ENCODE results near the gene SSBP1. TPM values are rescaled to one million over a fixed set of nuclear protein-coding genes. Genes with fewer than 3 reads are reported as not detected.

The SSBP1 gene
- total and polyA plus RNA-seq, 2 experiments from 2014 or later, result 283 to 1,006 TPM

- no peak for TF ChIP-seq REST (IDR thresholded peaks at IDR 0.05; ENCODE audit: unreplicated experiment)
- no peak for TF ChIP-seq POLR2AphosphoS5 (IDR thresholded peaks at IDR 0.05; ENCODE audit: low read depth)
Measured at GRCh38 chr7:141792526-141792925, 54.4 kb downstream of the SSBP1 start (continued).

Small RNAs within 50 kb of the gene (small RNA-seq; reads per million reads assigned to genes)
- not detected for gene RNU1-82P (ENCODE audit: low replicate concordance)

Other genes with a start within 250 kb of the SSBP1 start
- gene AGK, start 186.9 kb upstream of the SSBP1 start, total RNA-seq (2014; rRNA removed; shearing (Covaris generic)), result 36.6 and 37.9 TPM in 2 replicates
- gene AGK, start 186.9 kb upstream of the SSBP1 start, polyA plus RNA-seq (2016; fragmentation: Nextera tagmentation; extraction: Ambion mirVana), result 19.1 and 21.9 TPM in 2 replicates
- gene DENND11, start 36.2 kb upstream of the SSBP1 start, total RNA-seq (2014; rRNA removed; shearing (Covaris generic)), result 23.9 and 29.5 TPM in 2 replicates
- 4.9 and 5.1 TPM in 2 replicates for gene DENND11, start 36.2 kb upstream of the SSBP1 start, polyA plus RNA-seq (2016; fragmentation: Nextera tagmentation; extraction: Ambion mirVana)
- gene WEE2, start 30.0 kb upstream of the SSBP1 start, total RNA-seq (2014; rRNA removed; shearing (Covaris generic)), result 0.16 TPM in 1 of 2 replicates, not detected in the other
- not detected in 2 replicates for gene WEE2, start 30.0 kb upstream of the SSBP1 start, polyA plus RNA-seq (2016; fragmentation: Nextera tagmentation; extraction: Ambion mirVana)
- 3.9 and 6.9 TPM in 2 replicates for gene TAS2R3, start 25.7 kb downstream of the SSBP1 start, total RNA-seq (2014; rRNA removed; shearing (Covaris generic))
- not detected in 2 replicates for gene TAS2R3, start 25.7 kb downstream of the SSBP1 start, polyA plus RNA-seq (2016; fragmentation: Nextera tagmentation; extraction: Ambion mirVana)
- 3.3 and 4.2 TPM in 2 replicates for gene TAS2R4, start 38.3 kb downstream of the SSBP1 start, total RNA-seq (2014; rRNA removed; shearing (Covaris generic))
- 0.77 and 1.2 TPM in 2 replicates for gene TAS2R4, start 38.3 kb downstream of the SSBP1 start, polyA plus RNA-seq (2016; fragmentation: Nextera tagmentation; extraction: Ambion mirVana)
- gene TAS2R5, start 51.9 kb downstream of the SSBP1 start, total RNA-seq (2014; rRNA removed; shearing (Covaris generic)), result 5.1 and 5.8 TPM in 2 replicates
- 0.82 and 0.89 TPM in 2 replicates for gene TAS2R5, start 51.9 kb downstream of the SSBP1 start, polyA plus RNA-seq (2016; fragmentation: Nextera tagmentation; extraction: Ambion mirVana)
- gene PRSS37, start 103.1 kb downstream of the SSBP1 start, total RNA-seq (2014; rRNA removed; shearing (Covaris generic)), result not detected in 2 replicates
- gene PRSS37, start 103.1 kb downstream of the SSBP1 start, polyA plus RNA-seq (2016; fragmentation: Nextera tagmentation; extraction: Ambion mirVana), result 0.23 and 0.58 TPM in 2 replicates
- gene OR9A4, start 178.0 kb downstream of the SSBP1 start, total RNA-seq (2014; rRNA removed; shearing (Covaris generic)), result 1.6 TPM in 1 of 2 replicates, not detected in the other
- 0.14 TPM in 1 of 2 replicates, not detected in the other for gene OR9A4, start 178.0 kb downstream of the SSBP1 start, polyA plus RNA-seq (2016; fragmentation: Nextera tagmentation; extraction: Ambion mirVana)
- gene CLEC5A, start 208.6 kb downstream of the SSBP1 start, total RNA-seq (2014; rRNA removed; shearing (Covaris generic)), result not detected in 2 replicates
- not detected in 2 replicates for gene CLEC5A, start 208.6 kb downstream of the SSBP1 start, polyA plus RNA-seq (2016; fragmentation: Nextera tagmentation; extraction: Ambion mirVana)
- gene TAS2R38, start 235.4 kb downstream of the SSBP1 start, total RNA-seq (2014; rRNA removed; shearing (Covaris generic)), result 0.24 TPM in 1 of 2 replicates, not detected in the other
- gene TAS2R38, start 235.4 kb downstream of the SSBP1 start, polyA plus RNA-seq (2016; fragmentation: Nextera tagmentation; extraction: Ambion mirVana), result 0.31 TPM in 1 of 2 replicates, not detected in the other